Stimulated activated CD8-positive, alpha-beta memory T cell treated with anti-CD3 and anti-CD28 coated beads, Interleukin-15, amount 100 ng/mL, for 48 hours (primary cell): ENCODE results near the gene RYR3.
"Not testable (repeated sequence)": the region's sequence is repeated elsewhere in the genome, so short reads cannot be mapped to it uniquely, and the experiment has no call there.

Experiments used
- DNase-seq, 2 donors: peaks; one replicate each; pipeline ENCODE4 v3.0.0-alpha.2; 2020; ENCODE audit warnings: low read depth in 2 of 2

RYR3 gene

DNA sequence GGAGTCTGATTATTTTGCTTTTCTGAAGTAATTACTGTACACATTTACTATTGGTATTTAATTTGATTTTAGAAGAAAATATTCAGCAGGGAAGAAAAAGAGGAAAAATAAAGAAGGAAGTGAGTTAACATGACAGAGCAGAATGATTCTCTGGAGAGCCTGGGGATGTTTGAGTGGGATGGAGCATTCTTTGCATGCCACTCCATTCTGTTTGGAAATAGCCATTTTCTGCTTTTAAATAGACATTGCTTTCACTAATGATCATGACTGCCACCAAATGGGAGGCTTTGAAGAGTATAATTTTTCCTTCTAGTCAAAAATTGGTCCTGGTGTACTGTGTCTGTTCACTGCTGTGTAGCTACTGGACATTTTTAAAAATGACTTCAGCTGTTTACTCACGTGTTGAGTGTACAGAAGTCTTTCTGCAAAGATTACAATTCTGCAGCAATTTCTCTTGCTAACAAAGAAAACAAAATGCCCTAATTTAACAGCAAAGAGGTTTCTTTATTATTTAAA is 196.1 kb downstream of the RYR3 start:
- DNase-seq: no peak

DNA sequence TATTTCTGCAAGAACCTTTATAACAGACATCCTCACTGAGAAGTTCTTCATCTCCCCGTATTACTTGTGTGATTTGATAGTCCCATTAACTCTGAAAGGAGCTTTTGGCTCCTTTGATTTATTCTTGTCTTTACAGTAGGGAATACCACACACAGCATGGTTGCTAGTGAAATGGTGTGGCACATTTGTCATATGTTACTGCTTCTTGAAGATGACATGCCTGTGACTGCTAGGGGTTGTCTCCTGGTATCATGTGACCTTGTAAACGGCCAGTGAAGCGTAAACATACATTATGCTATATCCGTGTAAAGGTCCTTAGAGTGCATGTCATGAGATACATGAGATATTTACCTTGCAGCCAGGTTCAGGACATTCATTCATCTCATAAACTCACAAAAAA is 197.9 kb downstream of the RYR3 start:
- DNase-seq: no peak

DNA sequence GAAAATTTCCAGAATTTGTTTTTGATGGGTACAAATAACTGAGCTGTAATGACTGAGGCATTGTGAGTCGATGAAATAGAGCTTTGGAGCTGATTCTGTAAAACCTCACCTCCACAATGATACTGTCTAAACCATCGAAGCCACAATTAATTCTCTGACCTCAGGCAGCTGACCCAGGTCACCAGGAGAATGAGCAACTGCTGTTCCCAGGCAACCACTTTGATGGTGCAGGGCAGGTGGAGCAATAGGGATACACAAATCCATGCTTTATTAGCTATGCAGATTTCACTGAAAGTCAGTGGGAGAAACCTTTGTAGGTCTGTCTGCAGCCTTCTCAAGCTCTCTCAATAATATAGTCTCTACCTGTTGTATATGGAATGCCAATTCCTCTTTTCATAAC is 204.4 kb downstream of the RYR3 start:
- DNase-seq: no peak

DNA sequence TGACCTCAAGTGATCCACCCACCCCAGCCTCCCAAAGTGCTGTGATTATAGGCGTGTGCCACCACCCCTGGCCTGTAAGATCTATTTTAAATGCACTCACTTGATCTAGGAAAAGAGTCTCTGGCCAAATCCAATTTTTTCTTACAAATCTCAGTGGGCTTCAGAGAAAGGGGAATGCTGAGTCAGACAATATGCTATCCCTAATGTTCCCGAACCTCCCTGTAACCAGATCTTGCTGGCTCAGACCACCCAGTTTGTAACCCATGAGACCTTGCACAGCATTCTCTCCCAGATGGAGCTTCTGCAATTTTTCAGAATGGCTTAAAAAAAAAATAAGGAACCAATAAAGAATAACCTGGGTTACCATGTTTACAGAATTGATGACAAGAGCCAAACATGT is 205.8 kb downstream of the RYR3 start:
- DNase-seq: no peak

DNA sequence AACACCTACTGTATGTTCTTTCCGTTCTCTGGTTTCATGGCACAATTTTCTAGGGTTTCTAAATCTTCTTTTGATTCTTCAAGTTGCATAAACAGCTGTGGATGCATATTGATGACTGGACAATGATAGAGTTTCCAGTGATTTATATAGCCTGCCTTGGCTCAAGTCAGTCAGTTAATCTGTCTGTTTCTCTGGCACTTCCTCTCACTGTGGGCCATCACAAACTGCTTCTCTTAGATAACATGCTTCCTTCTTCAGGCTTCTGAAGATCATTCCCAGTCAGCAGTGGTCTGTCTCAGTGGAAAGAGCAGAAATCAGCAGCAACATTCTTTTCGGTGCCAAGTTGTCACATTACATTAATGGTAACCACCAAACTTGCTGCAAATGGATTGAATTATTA is 207.2 kb downstream of the RYR3 start:
- DNase-seq: no peak

DNA sequence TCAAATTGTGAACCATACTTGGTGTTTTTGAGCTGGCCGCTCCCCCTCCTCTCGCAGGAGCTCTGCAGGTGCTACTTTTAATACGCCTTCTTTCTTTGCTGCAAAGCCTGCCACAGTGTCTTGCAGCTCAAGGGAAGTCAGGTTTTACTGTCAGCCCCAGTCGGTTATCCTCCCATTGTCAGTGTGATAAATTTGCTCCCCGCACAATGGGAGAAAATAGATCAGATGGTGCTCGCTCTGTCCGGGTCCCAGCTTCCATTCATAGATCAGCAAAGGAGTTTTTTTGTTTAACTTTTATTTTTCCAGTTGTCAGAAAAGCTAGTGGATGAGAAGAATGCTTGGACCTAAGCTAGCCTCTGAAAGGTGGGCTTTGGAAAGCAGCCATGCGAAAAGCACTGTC is 207.7 kb downstream of the RYR3 start:
- no peak for DNase-seq

DNA sequence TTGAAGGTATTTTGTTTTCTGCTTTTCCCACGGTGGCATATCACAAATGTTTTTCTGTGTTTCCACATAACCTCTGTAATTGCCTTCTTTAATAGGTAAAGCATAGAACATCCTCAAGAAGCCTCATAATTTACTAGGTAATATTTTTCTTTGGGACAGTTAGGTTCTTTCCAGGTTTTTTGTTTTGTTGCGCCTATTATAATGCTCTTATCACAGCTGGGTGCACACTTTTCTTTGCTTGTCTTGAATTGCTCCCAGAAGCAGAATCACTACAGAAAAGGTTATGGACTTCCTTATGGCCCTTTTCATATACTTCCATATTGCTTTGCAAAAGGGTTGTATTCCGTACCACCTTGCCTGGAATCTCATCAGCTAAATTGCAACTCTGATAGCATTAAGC is 213.5 kb downstream of the RYR3 start:
- DNase-seq: no peak

DNA sequence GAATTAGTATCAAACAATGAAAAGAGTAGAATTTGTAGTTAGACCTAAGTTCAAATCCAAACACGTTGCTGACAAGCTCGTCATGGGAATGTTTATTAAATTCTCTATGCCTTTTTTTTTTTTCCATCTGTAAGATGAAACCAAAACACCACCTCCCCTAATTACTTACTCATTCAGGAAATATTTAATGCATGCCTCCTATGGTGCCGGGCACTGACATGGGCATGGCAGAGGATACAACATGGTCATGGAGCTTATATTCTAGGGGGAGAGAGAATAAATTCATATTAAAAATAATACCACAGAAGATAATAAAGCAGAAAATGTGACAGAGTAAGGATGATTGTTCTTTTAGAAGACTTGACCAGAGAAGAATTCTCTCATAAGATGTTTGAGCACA is 215.8 kb downstream of the RYR3 start:
- no peak for DNase-seq

DNA sequence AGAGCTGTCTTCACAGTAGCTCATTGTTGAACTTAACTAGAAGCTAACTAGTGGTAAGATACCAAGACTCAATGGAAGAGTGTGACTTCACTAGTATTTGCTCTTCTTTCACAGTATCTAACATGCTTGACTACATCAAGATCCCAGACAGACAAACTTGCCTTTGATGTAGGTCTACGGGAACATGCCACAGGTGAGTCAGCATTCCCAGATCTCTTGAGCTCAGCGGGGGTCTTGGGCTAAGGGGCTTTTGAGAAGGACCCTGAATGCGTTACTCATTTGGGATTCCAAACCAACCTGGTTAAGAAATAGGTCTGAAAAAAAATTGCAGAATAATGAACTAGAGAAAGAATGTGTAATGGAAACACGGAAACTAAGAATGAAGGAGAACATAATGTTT is 222.4 kb downstream of the RYR3 start:
- DNase-seq: no peak

DNA sequence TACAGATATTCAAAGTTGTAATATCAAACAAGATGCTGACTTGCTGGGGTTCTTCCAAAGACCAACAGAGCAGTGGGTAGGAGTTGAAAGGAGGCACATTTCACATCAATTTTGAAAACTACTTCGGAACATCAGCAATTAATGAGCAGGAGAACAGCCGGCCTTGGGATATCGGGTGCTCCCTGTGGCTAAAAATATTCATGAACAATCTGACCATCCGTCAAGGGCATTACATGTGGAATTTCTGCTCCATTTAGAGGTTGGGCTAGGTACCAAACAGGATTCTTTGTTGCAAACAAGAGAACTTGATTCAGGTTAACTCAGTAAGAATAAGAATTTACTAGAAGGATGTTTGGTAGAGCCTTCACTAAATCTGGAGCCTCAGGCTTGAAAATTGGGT is 223.9 kb downstream of the RYR3 start:
- no peak for DNase-seq

DNA sequence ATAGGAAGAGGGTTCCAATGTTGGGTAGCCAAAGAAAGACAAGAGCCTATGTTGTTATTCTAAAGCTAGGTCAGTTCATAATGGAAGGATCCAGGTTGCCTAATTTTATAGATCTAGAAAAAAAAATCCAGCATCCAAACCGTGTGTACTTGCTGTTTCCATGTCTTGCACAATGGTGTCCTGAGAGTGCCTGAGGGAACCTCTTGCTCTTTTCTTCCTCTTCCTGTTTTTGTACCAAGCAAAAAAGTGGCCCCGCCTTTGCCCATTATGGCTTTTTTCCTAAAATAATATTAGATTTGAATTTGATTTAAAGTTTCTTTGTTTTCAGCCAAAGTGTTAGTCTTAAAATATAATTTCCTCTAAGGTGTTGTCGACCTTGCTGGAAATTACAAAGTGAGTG is 224.4 kb downstream of the RYR3 start:
- DNase-seq: no peak

DNA sequence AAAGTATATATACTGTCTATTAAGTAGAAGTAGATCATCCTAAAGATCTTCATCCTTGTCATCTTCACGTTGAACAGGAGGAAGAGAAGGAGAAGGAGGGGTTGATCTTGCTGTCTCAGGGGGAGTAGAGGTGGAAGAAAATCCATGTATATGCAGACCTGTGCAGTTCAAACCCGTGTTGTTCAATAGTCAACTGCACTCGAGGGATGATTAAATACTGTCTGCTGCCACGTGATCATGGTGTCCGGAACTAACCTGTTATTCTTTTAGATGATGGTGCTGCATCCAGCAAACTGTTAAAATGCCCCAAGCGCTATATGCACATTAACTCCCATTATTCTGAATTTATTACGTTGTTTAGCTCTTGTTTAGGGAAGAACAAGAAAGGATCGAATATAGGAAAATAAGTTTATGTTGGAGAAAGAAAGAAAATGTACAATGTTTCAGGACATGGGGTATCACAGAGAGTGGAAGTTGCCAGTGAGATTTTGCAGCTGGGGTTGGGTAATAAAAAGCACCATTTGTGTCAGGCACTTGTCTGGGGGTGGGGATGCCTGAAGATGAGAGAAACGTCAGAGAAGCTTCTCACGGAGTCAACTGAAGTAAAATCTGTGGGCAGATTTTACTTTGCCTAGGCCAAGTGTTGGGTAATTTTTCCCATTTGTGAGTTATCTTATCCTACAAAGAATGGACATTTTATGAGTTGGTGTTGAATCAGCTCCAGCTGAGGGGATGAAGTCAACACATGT is 229.2 kb downstream of the RYR3 start:
- DNase-seq: no peak

DNA sequence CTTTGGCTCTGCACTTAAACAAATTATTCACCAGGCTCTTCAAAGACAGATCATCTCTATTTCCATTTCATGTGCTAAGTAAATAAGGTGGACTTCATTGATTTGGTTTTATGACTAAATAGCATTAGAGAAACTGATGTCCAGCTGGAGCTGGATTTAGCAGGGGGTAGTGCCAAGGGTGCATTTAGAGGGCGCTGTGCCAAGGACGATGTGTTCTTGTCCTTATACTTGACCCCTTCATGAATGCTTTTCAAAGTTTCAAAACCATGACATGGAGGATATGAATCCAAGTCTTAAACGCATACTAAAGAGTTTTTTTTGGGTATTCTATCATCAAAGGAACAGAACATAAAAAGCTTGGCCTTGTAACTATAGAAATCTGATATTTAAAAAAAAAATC is 233.2 kb downstream of the RYR3 start:
- DNase-seq: no peak

DNA sequence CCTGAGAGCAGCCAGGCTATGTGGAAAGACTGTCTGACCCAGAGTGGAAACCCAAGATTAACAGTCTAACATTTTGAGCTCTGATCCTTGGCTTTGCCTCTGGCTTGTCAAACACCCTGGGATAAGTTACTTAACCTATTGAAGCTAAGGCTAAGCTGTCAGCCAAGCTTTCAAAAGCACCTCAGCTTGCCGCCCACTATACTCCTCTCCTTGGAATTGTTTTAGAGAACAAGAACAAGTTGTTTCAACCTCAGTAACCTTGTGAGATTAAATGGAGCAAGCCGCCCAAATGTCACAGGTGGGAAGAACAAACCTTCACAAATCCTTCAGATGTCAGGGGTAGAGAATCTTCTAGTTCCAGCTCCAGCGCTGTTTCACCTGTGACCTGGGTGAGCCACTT is 235.1 kb downstream of the RYR3 start:
- no peak for DNase-seq

DNA sequence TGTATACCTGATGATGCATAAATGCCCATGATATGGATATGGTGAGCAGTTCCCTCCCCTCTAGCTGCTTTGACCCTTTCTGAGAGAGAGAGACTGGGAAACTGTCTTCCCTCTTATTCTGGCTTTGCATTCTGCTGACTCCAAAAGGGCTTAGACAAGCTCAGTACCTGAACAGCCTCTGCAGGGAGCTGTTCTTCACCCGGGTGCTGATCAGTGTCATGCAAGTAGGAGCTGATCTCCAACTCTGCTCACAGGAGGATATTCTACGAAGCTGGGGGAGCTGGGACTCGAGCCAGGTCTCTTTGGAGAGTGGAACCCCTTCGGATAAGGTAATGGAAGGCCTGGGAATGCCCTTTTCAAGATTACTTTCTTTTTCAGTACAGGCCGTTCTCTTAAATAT is 237.1 kb downstream of the RYR3 start:
- DNase-seq: no peak

DNA sequence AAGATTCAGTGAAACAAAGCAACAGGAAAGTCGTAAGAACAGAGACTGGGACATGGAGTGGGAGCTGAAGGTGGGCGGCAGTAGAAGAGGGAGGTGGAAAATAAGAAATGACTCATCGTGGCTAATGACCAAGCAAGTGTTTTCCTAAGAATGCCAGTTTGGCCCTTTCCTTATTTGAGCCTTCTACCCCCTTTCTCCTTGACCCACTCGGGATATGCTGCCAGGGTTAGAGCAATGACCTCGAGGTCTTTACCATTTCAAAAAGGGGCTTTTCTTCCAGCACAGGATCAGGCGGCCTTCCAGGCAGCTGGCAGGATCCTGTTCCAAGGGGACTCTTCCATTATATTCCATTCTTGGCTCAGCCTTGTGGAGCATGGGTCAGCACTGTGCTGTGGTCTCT is 241.1 kb downstream of the RYR3 start:
- DNase-seq: no peak

DNA sequence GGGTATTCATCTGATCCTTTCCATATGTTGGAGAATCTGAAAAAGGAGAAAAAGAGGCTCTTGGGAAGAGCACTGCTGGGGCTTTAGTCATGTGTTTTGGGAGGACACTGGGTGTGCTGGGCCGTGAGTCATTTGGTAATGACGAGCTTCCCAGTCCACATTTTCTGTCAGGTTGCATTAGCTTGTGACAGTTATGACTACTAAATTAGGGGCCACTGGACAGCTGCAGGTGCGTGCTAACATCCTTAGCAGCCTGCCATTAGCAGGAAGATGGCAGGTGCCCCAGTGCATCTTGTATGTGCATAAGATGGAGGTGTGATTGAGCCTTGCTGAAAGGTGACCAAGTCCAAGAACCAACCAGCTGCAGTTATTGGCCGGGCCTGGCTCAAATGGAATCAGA is 242.4 kb downstream of the RYR3 start:
- no peak for DNase-seq

DNA sequence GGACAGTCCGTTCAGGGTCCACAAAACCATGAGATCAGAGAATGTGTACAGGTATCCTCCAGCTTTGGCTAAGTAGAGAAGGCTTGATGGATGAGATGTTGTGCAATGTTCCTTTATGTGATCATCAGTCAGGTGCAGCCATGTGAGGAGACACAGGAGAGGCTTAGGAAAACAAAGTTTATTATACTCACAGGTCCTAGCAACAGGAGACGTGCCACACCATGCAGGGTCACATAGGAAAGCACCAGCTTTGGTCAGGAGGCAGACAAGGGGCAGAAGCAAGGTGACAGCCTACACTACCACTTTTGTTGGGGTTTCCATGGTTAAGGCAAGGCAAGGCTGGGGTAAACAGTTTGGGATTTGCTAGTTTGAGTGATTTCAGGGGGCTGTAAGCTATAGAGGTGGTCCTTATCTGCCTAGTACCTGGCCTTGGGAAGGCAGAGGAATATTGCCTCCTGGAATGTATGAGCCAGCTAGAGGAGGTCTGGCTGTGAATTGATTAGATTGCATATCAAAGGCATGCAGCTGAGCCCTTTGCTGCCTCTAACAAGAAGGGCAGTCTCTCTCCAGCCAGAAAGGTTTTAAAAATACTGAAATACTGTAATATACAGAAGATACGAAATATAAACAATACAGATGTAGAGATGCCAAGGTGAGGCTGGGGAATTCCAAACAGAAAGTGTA is 248.6 kb downstream of the RYR3 start:
- no peak for DNase-seq

DNA sequence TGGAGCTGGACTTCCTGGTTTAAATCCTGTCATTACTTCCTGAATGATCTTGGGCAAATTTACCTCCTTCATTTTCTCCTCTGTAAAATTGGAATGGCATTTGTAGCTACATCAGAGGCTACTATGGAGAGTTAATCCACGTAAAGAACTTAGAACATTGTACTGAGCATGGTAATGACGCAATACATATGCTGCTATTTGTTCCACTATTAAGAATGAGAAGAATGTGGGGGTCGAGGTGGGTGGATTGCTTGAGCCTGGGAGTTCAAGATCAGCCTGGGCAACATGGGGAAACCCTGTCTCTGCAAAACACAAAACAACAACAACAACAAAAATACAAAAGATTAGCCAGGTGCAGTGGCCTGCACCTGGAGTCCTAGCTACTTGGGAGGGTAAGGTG is 250.6 kb downstream of the RYR3 start:
- no peak for DNase-seq

DNA sequence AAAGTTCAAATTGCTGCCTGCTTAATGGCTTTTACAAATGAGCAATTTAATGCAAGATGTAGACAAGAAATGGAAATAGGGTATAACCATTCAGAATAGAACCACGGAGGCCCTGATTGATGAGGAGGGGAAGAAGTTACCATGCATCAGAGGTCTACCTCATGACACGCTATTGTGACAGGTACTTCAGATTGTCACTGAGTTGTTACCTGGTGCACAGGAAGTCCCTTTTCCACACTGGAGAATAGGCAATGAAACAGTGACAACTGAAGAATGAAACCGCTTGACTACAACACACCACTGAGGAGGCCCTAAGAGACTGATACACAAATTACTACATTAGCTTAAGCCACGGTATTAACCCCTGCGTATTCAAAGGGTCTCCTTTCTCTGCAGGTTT is 251.2 kb downstream of the RYR3 start:
- no peak for DNase-seq

DNA sequence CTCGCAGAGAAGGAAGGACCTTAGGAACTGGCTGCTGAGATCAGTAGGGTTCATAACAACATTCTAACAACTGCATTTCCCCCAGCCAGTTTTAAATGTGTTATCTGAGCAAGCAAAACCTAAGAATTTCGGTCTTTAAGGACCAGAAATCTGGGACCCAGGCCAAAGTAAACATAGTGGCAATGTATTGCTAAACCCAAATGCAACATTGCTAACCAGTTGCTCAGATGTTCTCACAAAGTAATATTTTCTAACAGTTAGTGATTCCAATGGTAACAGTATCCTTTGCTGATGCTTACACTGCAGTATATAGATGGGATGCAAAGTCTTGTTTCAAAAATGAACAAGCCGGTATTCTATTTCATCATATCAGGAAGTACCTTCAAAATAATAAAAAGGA is 254.3 kb downstream of the RYR3 start:
- no peak for DNase-seq

DNA sequence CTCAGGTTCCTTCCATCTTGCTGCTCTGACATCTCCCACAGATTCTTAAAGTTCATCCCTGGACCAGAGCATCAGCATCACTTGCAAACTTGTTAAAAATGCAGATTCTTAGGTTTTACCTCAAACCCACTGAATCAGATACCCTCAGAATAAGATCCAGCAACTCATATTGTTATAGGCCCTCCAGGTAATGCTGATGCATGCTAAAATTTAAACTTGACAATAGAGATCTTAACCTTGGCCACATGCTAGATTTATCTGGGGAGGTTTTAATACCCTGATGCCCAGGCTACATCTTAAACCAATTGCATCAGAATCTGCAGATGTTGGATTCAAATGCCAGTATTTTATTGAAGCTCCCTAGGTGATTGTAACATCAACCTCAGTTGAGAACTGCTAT is 256.9 kb downstream of the RYR3 start:
- DNase-seq: no peak

DNA sequence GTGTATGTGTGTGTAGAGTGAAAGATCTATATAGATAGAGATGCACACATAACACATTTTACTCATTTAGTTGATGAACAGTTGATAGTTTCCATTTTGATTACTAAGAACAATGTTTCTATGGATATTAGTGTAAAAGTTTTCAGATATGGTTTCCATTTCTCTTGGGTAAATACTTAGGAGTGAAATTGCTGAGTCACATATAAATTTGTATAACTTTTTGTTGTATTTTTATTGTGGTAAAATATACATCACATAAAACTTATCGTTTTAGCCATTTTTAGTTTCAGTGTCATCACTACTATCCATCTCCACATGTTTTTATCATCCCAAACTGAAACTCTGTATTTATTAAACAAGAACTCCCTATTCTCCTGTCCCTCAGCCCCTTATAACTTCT is 258.3 kb downstream of the RYR3 start:
- no peak for DNase-seq

DNA sequence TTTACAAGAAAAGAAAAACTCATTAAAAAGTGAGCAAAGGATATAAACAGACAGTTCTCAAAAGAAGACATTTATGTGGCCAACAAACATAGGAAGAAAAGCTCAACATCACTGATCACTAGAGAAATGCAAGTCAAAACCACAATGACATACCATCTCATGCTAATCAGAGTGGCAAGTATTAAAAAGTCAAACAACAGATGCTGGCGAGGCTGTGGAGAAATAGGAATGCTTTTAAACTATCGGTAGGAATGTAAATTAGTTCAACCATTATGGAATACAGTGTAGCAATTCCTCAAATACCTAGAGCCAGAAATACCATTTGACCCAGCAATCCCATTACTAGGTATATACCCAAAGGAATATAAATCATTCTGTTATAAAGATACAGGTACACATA is 267.1 kb downstream of the RYR3 start:
- not testable (repeated sequence) for DNase-seq
